MM.1S (cell line): ENCODE results near the gene FOXP4.

Experiments
- DNase-seq: peaks from one replicate; pipeline ENCODE4 v3.0.0-alpha.2; 2015
- H2AFZ ChIP-seq: fragments of 300-600 bp; sonication (generic); 2 replicates; pipeline ENCODE4 v1.6.0; 2016; ENCODE audit warnings: antibody characterized with exemption, low read length
- H3F3A ChIP-seq: fragments of 300-600 bp; sonication (generic); 2 replicates; pipeline ENCODE4 v1.6.1; 2016; ENCODE audit warnings: mild to moderate bottlenecking, antibody characterized with exemption, low read length, moderate library complexity, mixed read lengths; ENCODE audit not compliant: insufficient read depth
- H3K27ac ChIP-seq: fragments of 300-600 bp; sonication (generic); 2 replicates; pipeline ENCODE4 v1.5.1; 2016; ENCODE audit warnings: mild to moderate bottlenecking, low read length
- H3K27me3 ChIP-seq: fragments of 300-600 bp; sonication (generic); replicated peaks from 2 replicates; pipeline ENCODE4 v1.6.0; 2016; ENCODE audit warnings: low read length; ENCODE audit not compliant: insufficient read depth
- H3K36me3 ChIP-seq: fragments of 300-600 bp; sonication (generic); replicated peaks from 2 replicates; pipeline ENCODE4 v1.6.1; 2016; ENCODE audit warnings: mild to moderate bottlenecking, low read length, mixed read lengths; ENCODE audit not compliant: insufficient read depth
- H3K4me1 ChIP-seq: fragments of 300-600 bp; sonication (generic); 2 replicates; pipeline ENCODE4 v1.6.1; 2016; ENCODE audit warnings: low read length, mixed read lengths
- H3K4me2 ChIP-seq: fragments of 300-600 bp; sonication (generic); 2 replicates; pipeline ENCODE4 v1.6.0; 2016; ENCODE audit warnings: low read depth, low read length
- H3K4me3 ChIP-seq: fragments of 300-600 bp; sonication (generic); 2 replicates; pipeline ENCODE4 v1.5.1; 2016; ENCODE audit warnings: low read length, mixed read lengths
- H3K79me2 ChIP-seq: fragments of 300-600 bp; sonication (generic); 2 replicates; pipeline ENCODE4 v1.6.1; 2016; ENCODE audit warnings: mixed run types, low read length, mixed read lengths
- H3K9ac ChIP-seq: fragments of 300-600 bp; sonication (generic); 2 replicates; pipeline ENCODE4 v1.6.1; 2016; ENCODE audit warnings: low read length, mixed read lengths
- H3K9me2 ChIP-seq: fragments of 300-600 bp; sonication (generic); replicated peaks from 2 replicates; pipeline ENCODE4 v1.6.1; 2016; ENCODE audit warnings: mild to moderate bottlenecking, low read length, mixed read lengths; ENCODE audit not compliant: insufficient read depth
- H3K9me3 ChIP-seq: fragments of 300-600 bp; sonication (generic); replicated peaks from 2 replicates; pipeline ENCODE4 v1.6.1; 2016; ENCODE audit warnings: mild to moderate bottlenecking, low read length, mixed read lengths; ENCODE audit not compliant: insufficient read depth
- H4K20me1 ChIP-seq: fragments of 300-600 bp; sonication (generic); 2 replicates; pipeline ENCODE4 v1.6.1; 2016; ENCODE audit warnings: mild to moderate bottlenecking, low read length, moderate library complexity, mixed read lengths; ENCODE audit not compliant: insufficient read depth
- EZH2 ChIP-seq: fragments of 300-600 bp; sonication (generic); optimal IDR thresholded peaks from 2 replicates; pipeline ENCODE3; 2017; ENCODE audit warnings: low read depth, mild to moderate bottlenecking, antibody characterized with exemption, low read length, mixed read lengths
- EZH2phosphoT487 ChIP-seq: fragments of 300-600 bp; sonication (generic); IDR thresholded peaks from 2 replicates; pipeline ENCODE4 v1.6.1; 2018; ENCODE audit warnings: antibody characterized with exemption, low read length
- TF ChIP-seq, protein P1 (sequence below): fragments of 300-600 bp; sonication (generic); IDR thresholded peaks from 2 replicates; pipeline ENCODE4 v1.5.1; 2016; ENCODE audit warnings: antibody characterized with exemption, low read length, mixed read lengths

Gene FOXP4

DNA sequence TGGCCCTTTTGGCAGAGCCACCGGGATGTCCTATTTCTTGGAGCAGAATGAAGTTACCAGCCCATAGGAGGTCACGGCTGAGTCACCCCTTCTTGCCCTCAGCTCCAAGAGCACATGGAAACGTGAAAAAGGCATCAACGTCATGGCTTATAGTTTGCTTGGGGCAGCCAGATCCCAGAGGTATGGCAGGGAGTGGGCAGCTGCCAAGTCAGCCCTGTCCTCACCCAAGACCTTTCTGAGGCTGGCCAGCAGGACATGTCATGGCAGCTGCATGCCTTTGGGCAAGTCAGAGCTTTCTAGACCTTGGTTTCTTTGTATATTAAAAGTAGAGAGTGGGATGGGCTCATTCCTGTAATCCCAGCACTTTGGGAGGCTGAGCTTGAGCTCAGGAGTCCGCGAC, 83.9 kb downstream of the FOXP4 start:
- H3K27me3 ChIP-seq, result peaks cover 44% of the 10 kb centered on the region
- H3K4me1 ChIP-seq, result no peaks in the 10 kb centered on the region
- no peaks in the 10 kb centered on the region for H3K9me2 ChIP-seq
- H3K9me3 ChIP-seq, result no peaks in the 10 kb centered on the region
- no peaks in the 10 kb centered on the region for H4K20me1 ChIP-seq
- no peak overlapping the region for H3K4me3 ChIP-seq
- no peaks in the 10 kb centered on the region for H3K36me3 ChIP-seq
- H3K9ac ChIP-seq, result no peak overlapping the region
- H3K27ac ChIP-seq, result no peak overlapping the region
- no peak overlapping the region for H3K4me2 ChIP-seq
- no peaks in the 10 kb centered on the region for H3F3A ChIP-seq
- TF ChIP-seq, protein P1, sequence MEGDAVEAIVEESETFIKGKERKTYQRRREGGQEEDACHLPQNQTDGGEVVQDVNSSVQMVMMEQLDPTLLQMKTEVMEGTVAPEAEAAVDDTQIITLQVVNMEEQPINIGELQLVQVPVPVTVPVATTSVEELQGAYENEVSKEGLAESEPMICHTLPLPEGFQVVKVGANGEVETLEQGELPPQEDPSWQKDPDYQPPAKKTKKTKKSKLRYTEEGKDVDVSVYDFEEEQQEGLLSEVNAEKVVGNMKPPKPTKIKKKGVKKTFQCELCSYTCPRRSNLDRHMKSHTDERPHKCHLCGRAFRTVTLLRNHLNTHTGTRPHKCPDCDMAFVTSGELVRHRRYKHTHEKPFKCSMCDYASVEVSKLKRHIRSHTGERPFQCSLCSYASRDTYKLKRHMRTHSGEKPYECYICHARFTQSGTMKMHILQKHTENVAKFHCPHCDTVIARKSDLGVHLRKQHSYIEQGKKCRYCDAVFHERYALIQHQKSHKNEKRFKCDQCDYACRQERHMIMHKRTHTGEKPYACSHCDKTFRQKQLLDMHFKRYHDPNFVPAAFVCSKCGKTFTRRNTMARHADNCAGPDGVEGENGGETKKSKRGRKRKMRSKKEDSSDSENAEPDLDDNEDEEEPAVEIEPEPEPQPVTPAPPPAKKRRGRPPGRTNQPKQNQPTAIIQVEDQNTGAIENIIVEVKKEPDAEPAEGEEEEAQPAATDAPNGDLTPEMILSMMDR, result no peak
- TF ChIP-seq EZH2phosphoT487 (no peak), EZH2 (no peak)
- DNase-seq, result no peak
- H2AFZ ChIP-seq, result no peak overlapping the region
- no peaks in the 10 kb centered on the region for H3K79me2 ChIP-seq

DNA sequence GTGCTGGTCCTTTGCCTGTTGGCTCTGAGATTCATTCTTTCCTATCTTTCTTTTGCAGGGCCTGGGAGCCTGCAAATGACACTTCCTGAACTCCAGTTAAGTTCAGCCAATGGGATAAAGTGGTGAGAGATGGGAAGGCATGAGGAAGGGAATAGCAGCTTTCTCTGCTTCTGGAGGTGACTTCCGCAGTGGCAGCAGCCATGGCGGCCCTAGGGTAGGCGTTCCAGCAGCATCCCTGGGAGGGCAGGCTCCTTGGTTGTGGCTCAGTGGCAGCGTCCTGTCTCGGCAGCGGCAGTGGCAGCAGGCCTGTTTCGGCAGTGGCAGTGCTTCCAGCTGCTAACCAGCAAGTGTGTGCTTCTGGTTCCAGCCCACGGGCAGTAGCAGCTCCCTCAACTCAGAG, 84.8 kb downstream of the FOXP4 start:
- Histone ChIP-seq H3K4me1 (no peaks in the 10 kb centered on the region), H3K9ac (no peak overlapping the region), H3K9me2 (no peaks in the 10 kb centered on the region), H3K27ac (no peak overlapping the region), H3K4me2 (no peak overlapping the region), H4K20me1 (no peaks in the 10 kb centered on the region), H3K36me3 (no peaks in the 10 kb centered on the region), H2AFZ (no peak overlapping the region), H3K27me3 (peaks cover 49% of the 10 kb centered on the region), H3F3A (no peaks in the 10 kb centered on the region), H3K4me3 (no peak overlapping the region), H3K79me2 (no peaks in the 10 kb centered on the region), H3K9me3 (no peaks in the 10 kb centered on the region)
- no peak for DNase-seq
- TF ChIP-seq EZH2, result no peak
- no peak for TF ChIP-seq EZH2phosphoT487
- TF ChIP-seq, protein P1, result no peak

DNA sequence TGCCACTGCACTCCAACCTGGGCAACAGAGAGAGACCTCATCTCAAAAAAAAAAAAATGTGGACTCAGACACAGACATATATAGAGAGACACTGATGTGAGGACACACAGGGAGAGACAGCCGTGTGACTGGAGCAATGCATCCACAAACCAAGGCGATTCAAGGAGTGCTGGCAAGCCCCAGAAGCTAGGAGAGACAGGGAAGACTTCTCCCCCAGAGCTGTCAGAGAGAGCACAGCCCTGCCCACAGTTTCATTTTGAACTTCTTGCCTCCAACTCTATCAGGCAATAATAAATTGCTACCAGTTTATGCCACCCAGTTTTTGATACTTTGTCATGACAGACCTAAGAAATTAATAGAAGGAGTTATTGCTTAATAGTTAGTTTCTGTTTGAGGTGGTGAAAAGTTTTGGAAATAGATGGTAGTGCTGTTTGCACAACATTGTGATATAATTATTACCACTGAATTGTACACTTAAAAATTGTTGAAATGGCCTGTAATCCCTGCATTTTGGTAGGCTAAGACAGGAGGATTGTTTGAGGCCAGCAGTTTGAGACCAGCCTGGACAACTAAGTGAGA, 87.0 kb downstream of the FOXP4 start:
- no peaks in the 10 kb centered on the region for H3K4me1 ChIP-seq
- no peak overlapping the region for H3K27ac ChIP-seq
- H3K36me3 ChIP-seq, result no peaks in the 10 kb centered on the region
- H3K4me3 ChIP-seq, result no peak overlapping the region
- no peak overlapping the region for H3K9ac ChIP-seq
- H4K20me1 ChIP-seq, result no peaks in the 10 kb centered on the region
- no peaks in the 10 kb centered on the region for H3F3A ChIP-seq
- no peaks in the 10 kb centered on the region for H3K9me3 ChIP-seq
- no peak overlapping the region for H3K4me2 ChIP-seq
- no peaks in the 10 kb centered on the region for H3K9me2 ChIP-seq
- TF ChIP-seq EZH2 (no peak), EZH2phosphoT487 (no peak)
- TF ChIP-seq, protein P1, result no peak
- H2AFZ ChIP-seq, result no peak overlapping the region
- no peaks in the 10 kb centered on the region for H3K79me2 ChIP-seq
- H3K27me3 ChIP-seq, result peaks cover 68% of the 10 kb centered on the region
- DNase-seq, result no peak
